Gastrocnemius medialis (tissue), 4 donors: ENCODE results near the gene MBD3.

Source experiments
- CTCF ChIP-seq, 5 experiments: fragments of 450-650 bp in 3 of 5; fragments of 200-600 bp in 2 of 5; sonication (generic) in 2 of 5; IDR thresholded peaks in 4 of 5; conservative IDR thresholded peaks in 1 of 5; 1 replicate in 4 of 5; 2 replicates in 1 of 5; pipeline ENCODE4 v1.5.1; 2016 to 2019; ENCODE audit warnings: antibody characterized with exemption in 5 of 5, mild to moderate bottlenecking in 3 of 5, moderate library complexity in 3 of 5
- POLR2A ChIP-seq, 2 donors: fragments of 450-650 bp; IDR thresholded peaks; one replicate each; pipeline ENCODE4 v1.6.1; 2017; ENCODE audit warnings: antibody characterized with exemption in 2 of 2, mild to moderate bottlenecking in 2 of 2, moderate library complexity in 2 of 2

- no peak for TF ChIP-seq CTCF (IDR thresholded peaks at IDR 0.05 in 4 of 5, conservative IDR thresholded peaks at IDR 0.05 in 1 of 5)
- TF ChIP-seq POLR2A (IDR thresholded peaks at IDR 0.05): no peak
Measured at GRCh38 chr19:1634242-1634937, 41.7 kb upstream of the MBD3 start.
